Keratinocyte (primary cell): Measurements from ENCODE around the gene MCM5. TPM values are rescaled to one million over a fixed set of nuclear protein-coding genes. Genes with fewer than 3 reads are reported as not detected.
A peak's percentile ranks its signal among the peaks of the same experiment; 100 is the strongest.

Experiments used
- DNase-seq: peaks from one replicate; pipeline ENCODE4 v3.0.0-alpha.2; 2011; ENCODE audit warnings: low read depth, missing footprints, low spot score
- FAIRE-seq: peaks from 2 replicates; lab custom pipeline; 2011; peaks lifted over from hg19 to GRCh38; lab: Jason Lieb, UNC
- H2AFZ ChIP-seq: 2 replicates; pipeline ENCODE4 v1.6.0; 2012; ENCODE audit warnings: low read length, control low read depth, inconsistent platforms; ENCODE audit not compliant: control insufficient read depth
- H3K27ac ChIP-seq: 2 replicates; pipeline ENCODE4 v1.5.1; 2011; ENCODE audit warnings: low read length; ENCODE audit not compliant: control insufficient read depth, insufficient read depth
- H3K27me3 ChIP-seq: 3 replicates; pipeline ENCODE4 v1.6.0; 2011; ENCODE audit warnings: low read length; ENCODE audit not compliant: control insufficient read depth, insufficient read depth; ENCODE audit errors: extremely low read depth
- H3K36me3 ChIP-seq, 2 experiments: 2 replicates in 1 of 2; 3 replicates in 1 of 2; pipeline ENCODE4 v1.5.1; 2011; ENCODE audit warnings: low read length in 2 of 2, mild to moderate bottlenecking in 1 of 2; ENCODE audit not compliant: control insufficient read depth in 2 of 2, insufficient read depth in 2 of 2; ENCODE audit errors: extremely low read depth in 1 of 2
- H3K4me1 ChIP-seq: 3 replicates; pipeline ENCODE4 v1.5.1; 2011; ENCODE audit warnings: low read length; ENCODE audit not compliant: control insufficient read depth, insufficient read depth; ENCODE audit errors: extremely low read depth
- H3K4me2 ChIP-seq: 3 replicates; pipeline ENCODE4 v1.6.0; 2011; ENCODE audit warnings: low read depth, low read length; ENCODE audit not compliant: control insufficient read depth, insufficient read depth; ENCODE audit errors: extremely low read depth
- H3K4me3 ChIP-seq, 3 experiments: fragments of 200-600 bp in 1 of 3; sonication (generic) in 1 of 3; 2 replicates in 2 of 3; 3 replicates in 1 of 3; pipeline ENCODE4 v1.5.1; 2011 to 2016; ENCODE audit warnings: low read length in 3 of 3, mild to moderate bottlenecking in 3 of 3, control low read depth in 2 of 3, inconsistent platforms in 1 of 3, low read depth in 1 of 3, mixed read lengths in 1 of 3, mixed run types in 1 of 3, moderate library complexity in 1 of 3; ENCODE audit not compliant: control insufficient read depth in 2 of 3, insufficient read depth in 2 of 3; ENCODE audit errors: extremely low read depth in 1 of 3
- H3K79me2 ChIP-seq: 2 replicates; pipeline ENCODE4 v1.6.0; 2012; ENCODE audit warnings: low read length; ENCODE audit not compliant: control insufficient read depth, insufficient read depth
- H3K9ac ChIP-seq: 3 replicates; pipeline ENCODE4 v1.6.0; 2011; ENCODE audit warnings: low read length; ENCODE audit not compliant: control insufficient read depth, insufficient read depth; ENCODE audit errors: extremely low read depth
- H3K9me1 ChIP-seq: 3 replicates; pipeline ENCODE4 v1.6.0; 2011; ENCODE audit warnings: low read length; ENCODE audit not compliant: control insufficient read depth, insufficient read depth; ENCODE audit errors: extremely low read depth
- H3K9me3 ChIP-seq: 2 replicates; pipeline ENCODE4 v1.5.1; 2012; ENCODE audit warnings: low read depth, low read length; ENCODE audit not compliant: control insufficient read depth
- H4K20me1 ChIP-seq: 3 replicates; pipeline ENCODE4 v1.6.0; 2011; ENCODE audit warnings: low read length; ENCODE audit not compliant: control insufficient read depth, insufficient read depth; ENCODE audit errors: extremely low read depth
- EZH2 ChIP-seq: IDR thresholded peaks from one replicate; pipeline ENCODE4 v1.6.1; 2012; ENCODE audit warnings: inconsistent platforms, mild to moderate bottlenecking, low read length, moderate library complexity
- dilution Hi-C: fragments of 300-500 bp; cut with MboI; formaldehyde crosslinking; loops from one replicate; pipeline ENCODE4 v1.7.0; 2020; ENCODE audit warnings: low sequenced_read_pairs; ENCODE audit not compliant: extremely low pct_ligation_motif_present
- polyA plus RNA-seq, 5 experiments: library from polyadenylated mRNA; depleted of rRNA in 3 of 5; stranded (reverse) in 3 of 5; stranded (forward) in 1 of 5; unstranded in 1 of 5; fragments of >200 nt; gene quantifications; 1 replicate in 1 of 5; 2 replicates in 3 of 5; 3 replicates in 1 of 5; pipeline versions ENCODE4 v1.2.1 to v1.2.3, GENCODE V29; 2011 to 2012; ENCODE audit warnings: missing spikeins in 2 of 5, low read depth in 1 of 5, low replicate concordance in 1 of 5
- TF ChIP-seq, protein P1 (sequence below), 3 experiments: IDR thresholded peaks in 1 of 3; conservative IDR thresholded peaks in 1 of 3; optimal IDR thresholded peaks in 1 of 3; 2 replicates in 2 of 3; 3 replicates in 1 of 3; pipeline versions ENCODE3 to v1.5.1; 2011; ENCODE audit warnings: low read length in 3 of 3, mild to moderate bottlenecking in 3 of 3, moderate library complexity in 2 of 3, control low read depth in 1 of 3, inconsistent platforms in 1 of 3; ENCODE audit not compliant: insufficient read depth in 2 of 3; ENCODE audit errors: extremely low read depth in 1 of 3

The MCM5 gene
- polyA plus RNA-seq, 1 donor (not counting 4 experiments of a cell fraction or from before 2014, with no cell fraction given), result 24.4 TPM

DNA sequence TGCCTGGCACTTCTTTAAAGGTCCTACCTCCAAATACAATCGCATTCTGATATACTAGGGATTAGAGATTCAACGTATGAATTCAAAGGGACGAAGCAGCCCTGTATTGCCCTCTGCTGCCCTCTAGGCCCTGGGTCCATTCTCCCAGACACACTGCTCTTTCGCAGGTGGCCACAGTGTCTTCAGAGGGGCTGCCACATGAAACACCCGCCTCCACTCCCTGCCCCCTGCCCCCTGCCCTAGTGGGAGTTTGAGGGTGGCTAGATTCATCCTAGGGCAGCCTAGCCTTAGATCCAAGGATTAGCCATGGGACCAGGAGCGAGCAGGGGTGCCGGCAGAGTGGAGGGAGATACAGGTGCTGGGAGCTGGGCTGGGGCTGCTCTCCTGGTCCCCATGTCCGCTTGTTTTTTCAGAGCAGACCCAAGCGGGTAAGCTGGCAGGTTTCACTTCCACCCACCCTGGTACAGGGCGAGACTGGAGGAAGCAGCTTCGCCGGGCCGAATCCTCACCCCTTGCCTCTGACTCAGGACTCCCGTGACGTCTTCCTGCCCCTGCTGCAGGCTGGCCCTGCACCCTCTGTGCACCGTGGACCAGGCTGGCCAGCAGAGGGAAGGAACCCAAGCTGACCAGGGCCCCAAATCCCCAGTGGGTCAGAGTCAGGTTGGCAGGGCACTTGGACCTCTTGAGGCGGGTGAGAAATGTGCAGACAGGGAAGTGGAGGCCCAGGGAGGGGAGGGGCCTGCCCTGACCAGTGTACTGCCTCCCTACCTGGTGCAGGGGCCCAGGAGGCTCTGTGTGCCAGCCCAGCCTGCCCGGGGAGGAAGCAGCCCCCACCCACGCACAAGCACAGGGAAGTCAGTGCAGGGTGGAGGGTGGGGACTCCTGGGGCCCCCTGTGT, 47.5 kb upstream of the MCM5 start:
- Histone ChIP-seq H3K4me2 (no peak overlapping the region), H3K36me3 (no peaks in the 10 kb centered on the region), H2AFZ (no peak overlapping the region), H3K9me1 (no peaks in the 10 kb centered on the region), H3K4me1 (peaks cover 12% of the 10 kb centered on the region), H3K27me3 (no peaks in the 10 kb centered on the region), H3K4me3 (no peak overlapping the region), H3K9ac (no peak overlapping the region), H3K79me2 (no peaks in the 10 kb centered on the region), H3K27ac (no peak overlapping the region), H3K9me3 (no peaks in the 10 kb centered on the region), H4K20me1 (no peaks in the 10 kb centered on the region)
- TF ChIP-seq, protein P1, sequence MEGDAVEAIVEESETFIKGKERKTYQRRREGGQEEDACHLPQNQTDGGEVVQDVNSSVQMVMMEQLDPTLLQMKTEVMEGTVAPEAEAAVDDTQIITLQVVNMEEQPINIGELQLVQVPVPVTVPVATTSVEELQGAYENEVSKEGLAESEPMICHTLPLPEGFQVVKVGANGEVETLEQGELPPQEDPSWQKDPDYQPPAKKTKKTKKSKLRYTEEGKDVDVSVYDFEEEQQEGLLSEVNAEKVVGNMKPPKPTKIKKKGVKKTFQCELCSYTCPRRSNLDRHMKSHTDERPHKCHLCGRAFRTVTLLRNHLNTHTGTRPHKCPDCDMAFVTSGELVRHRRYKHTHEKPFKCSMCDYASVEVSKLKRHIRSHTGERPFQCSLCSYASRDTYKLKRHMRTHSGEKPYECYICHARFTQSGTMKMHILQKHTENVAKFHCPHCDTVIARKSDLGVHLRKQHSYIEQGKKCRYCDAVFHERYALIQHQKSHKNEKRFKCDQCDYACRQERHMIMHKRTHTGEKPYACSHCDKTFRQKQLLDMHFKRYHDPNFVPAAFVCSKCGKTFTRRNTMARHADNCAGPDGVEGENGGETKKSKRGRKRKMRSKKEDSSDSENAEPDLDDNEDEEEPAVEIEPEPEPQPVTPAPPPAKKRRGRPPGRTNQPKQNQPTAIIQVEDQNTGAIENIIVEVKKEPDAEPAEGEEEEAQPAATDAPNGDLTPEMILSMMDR (optimal IDR thresholded peaks at IDR 0.05 in 1 of 3, IDR thresholded peaks at IDR 0.05 in 1 of 3, conservative IDR thresholded peaks at IDR 0.05 in 1 of 3; ENCODE audit: extremely low read depth in 1 of 3, insufficient read depth in 2 of 3, low read length in 3 of 3), result peak in 1 of 3 experiments; percentile 49
- TF ChIP-seq EZH2, result no peak
- dilution Hi-C loops, result no loop called here
- FAIRE-seq (no peak), DNase-seq (no peak)

DNA sequence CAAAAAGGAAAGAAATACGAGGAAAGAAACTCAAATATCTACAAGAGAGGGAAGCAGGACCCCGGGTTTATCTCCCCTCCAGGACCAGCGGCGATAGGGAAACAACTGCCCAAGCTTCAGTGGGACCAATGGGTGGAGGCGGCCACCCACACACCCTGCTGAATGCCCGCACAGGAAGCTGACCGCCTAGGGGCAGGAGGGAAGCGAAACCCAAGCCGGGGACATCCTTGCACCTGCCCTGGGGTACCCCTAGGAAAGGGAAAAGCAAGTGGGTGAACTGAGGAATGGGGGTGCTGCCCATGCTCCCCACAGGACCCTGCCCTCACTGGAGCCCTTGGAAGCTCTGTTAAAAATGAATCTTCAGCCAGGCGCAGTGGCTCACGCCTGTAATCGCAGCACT, 46.6 kb upstream of the MCM5 start:
- TF ChIP-seq EZH2, result no peak
- TF ChIP-seq, protein P1 (optimal IDR thresholded peaks at IDR 0.05 in 1 of 3, IDR thresholded peaks at IDR 0.05 in 1 of 3, conservative IDR thresholded peaks at IDR 0.05 in 1 of 3; ENCODE audit: extremely low read depth in 1 of 3, insufficient read depth in 2 of 3, low read length in 3 of 3), result no peak
- Histone ChIP-seq H3K79me2 (no peaks in the 10 kb centered on the region), H2AFZ (no peak overlapping the region), H3K36me3 (no peaks in the 10 kb centered on the region), H3K4me3 (no peak overlapping the region), H3K4me1 (peaks cover 19% of the 10 kb centered on the region), H3K27ac (no peak overlapping the region), H3K9me3 (no peaks in the 10 kb centered on the region), H3K27me3 (no peaks in the 10 kb centered on the region), H3K4me2 (no peak overlapping the region), H3K9me1 (no peaks in the 10 kb centered on the region), H3K9ac (no peak overlapping the region), H4K20me1 (no peaks in the 10 kb centered on the region)
- no peak for FAIRE-seq
- dilution Hi-C loops, result no loop called here
- no peak for DNase-seq
